GM12873 (cell line): ENCODE data around the gene TTLL1.

Source experiments
- TF ChIP-seq, protein P1 (sequence below): IDR thresholded peaks from 2 replicates; pipeline ENCODE4 v1.5.1; 2012; ENCODE audit warnings: low read depth, mild to moderate bottlenecking, moderate library complexity, low read length, control low read depth; ENCODE audit not compliant: insufficient read depth; ENCODE audit errors: missing control alignments

TTLL1 gene

DNA sequence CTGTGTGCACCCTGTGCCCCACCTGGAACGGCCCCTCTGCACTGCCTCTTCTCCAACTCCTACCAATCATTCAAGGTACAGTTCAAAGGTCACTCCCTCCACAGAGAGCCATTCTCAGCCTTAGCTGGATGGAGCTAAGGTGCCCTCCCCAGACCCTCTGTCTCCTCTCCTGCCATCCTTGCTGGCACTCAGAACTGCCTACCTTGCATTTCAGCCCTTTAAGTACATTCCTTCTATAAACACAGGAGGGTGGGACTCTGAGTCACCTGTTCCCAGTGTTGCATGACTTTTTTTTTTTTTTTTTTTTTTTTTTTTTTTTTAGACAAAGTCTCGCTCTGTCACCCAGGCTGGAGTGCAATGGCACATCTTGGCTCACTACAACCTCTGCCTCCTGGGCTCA is 8.6 kb downstream of the TTLL1 start:
- TF ChIP-seq, protein P1, sequence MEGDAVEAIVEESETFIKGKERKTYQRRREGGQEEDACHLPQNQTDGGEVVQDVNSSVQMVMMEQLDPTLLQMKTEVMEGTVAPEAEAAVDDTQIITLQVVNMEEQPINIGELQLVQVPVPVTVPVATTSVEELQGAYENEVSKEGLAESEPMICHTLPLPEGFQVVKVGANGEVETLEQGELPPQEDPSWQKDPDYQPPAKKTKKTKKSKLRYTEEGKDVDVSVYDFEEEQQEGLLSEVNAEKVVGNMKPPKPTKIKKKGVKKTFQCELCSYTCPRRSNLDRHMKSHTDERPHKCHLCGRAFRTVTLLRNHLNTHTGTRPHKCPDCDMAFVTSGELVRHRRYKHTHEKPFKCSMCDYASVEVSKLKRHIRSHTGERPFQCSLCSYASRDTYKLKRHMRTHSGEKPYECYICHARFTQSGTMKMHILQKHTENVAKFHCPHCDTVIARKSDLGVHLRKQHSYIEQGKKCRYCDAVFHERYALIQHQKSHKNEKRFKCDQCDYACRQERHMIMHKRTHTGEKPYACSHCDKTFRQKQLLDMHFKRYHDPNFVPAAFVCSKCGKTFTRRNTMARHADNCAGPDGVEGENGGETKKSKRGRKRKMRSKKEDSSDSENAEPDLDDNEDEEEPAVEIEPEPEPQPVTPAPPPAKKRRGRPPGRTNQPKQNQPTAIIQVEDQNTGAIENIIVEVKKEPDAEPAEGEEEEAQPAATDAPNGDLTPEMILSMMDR = no peak

DNA sequence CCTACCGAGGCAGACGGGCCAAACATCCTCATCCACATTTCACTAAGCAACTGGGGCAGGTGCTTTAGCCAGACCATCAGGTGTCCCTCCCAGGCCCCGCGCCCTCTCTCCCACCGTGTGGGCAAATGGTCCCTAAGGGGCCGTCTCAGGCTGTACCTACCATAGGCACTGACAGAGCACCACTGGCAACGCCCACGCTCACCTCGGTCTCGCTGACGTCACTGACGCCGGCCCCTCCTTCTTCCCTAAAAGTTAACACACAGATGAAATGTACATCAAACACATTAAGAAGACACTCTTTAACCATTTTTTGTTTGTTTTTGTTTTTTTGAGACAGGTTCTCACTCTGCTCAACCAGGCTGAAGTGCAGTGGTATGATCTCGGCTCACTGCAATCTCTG is 9.4 kb downstream of the TTLL1 start:
- TF ChIP-seq, protein P1 = no peak

DNA sequence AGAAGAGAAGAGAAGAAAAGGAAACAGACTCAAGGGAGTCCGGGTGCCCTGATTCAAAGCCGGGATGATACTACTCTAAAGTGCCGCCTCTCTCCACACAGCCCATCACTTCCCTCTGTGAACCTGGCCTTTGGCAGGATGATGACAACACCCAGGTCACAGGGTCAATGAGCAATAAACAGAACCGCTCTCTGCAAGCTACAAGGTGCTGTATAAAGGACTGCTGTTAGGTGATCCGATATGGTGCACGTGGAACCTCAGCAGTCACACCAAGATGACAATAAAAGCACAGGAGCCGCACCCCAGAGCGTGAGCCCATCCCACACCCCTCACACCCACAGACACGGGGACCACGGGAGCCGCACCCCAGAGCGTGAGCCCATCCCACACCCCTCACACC is 10.7 kb downstream of the TTLL1 start:
- TF ChIP-seq, protein P1 = no peak

DNA sequence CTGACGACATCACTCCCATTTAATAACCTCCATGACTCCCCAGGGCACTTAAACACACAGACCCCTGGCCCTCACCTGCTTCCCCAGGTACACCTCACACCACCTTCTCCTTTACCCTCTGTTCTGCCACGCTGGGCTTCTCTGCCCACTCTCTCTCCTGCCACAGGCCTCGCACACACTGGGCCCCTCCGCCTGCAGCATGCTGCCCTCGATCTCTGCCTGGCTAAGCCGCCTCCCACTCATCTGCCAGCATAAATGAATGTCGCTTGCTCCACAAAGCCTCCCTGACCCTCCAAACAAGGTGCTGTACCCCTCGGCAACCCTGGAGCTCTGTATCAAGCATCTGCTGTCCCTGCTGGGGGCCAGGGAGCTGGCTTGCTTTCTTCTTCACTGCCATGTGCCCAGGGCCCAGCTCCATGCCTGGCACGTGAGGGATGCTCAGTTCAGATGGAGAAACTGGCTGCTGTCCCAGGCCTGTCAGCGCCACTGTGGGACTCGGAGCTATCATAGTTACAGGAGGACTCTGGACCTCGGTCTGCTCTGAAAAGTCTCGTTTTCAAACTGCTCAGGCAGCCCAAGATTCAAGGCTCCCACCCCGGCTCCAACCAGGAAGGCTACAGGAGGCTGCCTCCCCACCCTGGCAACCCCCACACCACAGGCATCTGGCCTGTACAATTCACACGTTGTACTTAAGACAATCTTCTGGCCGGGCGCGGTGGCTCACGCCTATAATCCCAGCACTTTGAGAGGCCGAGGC is 11.9 kb downstream of the TTLL1 start:
- TF ChIP-seq, protein P1 = no peak

DNA sequence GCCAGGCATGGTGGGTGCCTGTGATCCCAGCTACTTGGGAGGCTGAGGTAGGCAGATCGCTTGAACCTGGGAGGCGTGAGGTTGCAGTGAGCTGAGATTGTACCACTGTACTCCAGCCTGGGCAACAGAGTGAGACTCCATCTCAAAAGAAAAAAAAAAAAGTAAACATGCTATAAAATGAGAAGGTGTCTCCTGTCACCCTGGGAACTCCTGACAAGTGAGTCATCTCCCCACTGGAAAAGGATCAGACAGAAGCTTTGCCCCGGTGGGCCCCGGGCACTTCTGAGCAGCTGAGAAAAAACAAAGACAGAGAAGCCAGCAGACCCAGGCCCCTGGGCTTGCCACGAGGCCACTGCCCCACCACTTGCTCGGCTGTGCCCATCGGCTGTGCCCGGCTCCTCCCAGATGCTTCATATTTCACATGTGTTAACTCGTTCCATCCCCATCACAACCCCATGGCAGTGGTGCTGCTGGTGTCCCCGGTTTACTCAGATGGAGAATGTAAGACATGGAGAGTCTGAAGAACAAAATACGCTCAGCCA is 22.3 kb downstream of the TTLL1 start:
- TF ChIP-seq, protein P1 = no peak

DNA sequence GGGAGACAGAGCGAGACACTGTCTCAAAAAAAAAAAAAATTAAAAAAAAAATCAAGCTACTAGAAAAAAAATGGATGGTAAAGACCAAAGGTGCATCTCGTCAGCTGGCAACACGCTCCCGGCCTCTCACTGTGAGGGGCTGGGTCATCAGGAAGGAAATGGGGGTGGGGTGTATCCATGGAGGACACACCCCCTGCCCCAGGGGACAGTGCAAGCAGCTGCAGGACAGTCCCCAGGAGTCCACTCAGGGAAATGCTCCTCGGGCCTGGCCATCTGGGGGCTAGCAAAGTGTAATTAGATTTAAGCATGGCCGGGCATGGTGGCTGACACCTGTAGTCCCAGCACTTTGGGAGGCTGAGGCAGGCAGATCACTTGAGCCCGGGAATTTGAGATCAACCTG is 23.1 kb downstream of the TTLL1 start:
- TF ChIP-seq, protein P1 = no peak

DNA sequence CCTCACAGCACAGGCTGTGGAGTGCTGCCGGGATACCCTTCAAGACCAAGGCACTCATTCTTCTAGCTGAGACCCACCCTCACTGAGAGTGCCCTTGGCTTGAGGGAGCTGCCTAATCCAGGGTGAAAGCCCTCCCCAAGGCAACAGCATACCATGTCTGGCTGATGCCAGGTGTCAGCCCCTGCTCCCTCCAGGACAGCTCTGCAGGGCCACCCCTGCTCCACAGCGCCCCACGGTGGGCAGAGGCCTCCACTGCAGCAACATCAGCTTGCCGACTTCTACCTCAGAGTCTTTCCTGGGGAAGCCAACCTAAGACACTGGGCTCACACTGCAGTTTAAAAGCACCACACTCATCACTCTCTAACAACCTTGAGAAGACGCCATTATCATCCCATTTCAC is 29.0 kb downstream of the TTLL1 start:
- TF ChIP-seq, protein P1 = peak; percentile 86
